GM23338 (cell line): ENCODE data around the gene LRRC47. TPM values are rescaled to one million over a fixed set of nuclear protein-coding genes. Genes with fewer than 3 reads are reported as not detected.

Source experiments
- ATAC-seq: fragments of 200-7000 bp; cut with Tn5 transposase; 3 replicates; pipeline ENCODE4 v1.9.1; 2020
- DNase-seq: peaks from one replicate; pipeline ENCODE4 v3.0.0-alpha.2; 2015; ENCODE audit warnings: low spot score
- H2AFZ ChIP-seq: fragments of 200-600 bp; sonication (generic); 2 replicates; pipeline ENCODE4 v1.8.0; 2016; ENCODE audit warnings: antibody characterized with exemption, mild to moderate bottlenecking, moderate library complexity
- H3F3A ChIP-seq: fragments of 200-600 bp; sonication (generic); replicated peaks from 2 replicates; pipeline ENCODE4 v1.8.0; 2017; ENCODE audit warnings: antibody characterized with exemption, mixed run types, low read depth
- H3K27ac ChIP-seq: fragments of 200-600 bp; sonication (generic); 2 replicates; pipeline ENCODE4 v1.6.1; 2016; ENCODE audit warnings: low read depth
- H3K27me3 ChIP-seq: fragments of 200-600 bp; sonication (generic); 2 replicates; pipeline ENCODE4 v1.8.0; 2016; ENCODE audit warnings: mild to moderate bottlenecking, mixed run types, moderate library complexity; ENCODE audit not compliant: insufficient read depth
- H3K36me3 ChIP-seq: fragments of 200-600 bp; sonication (generic); 2 replicates; pipeline ENCODE4 v1.8.0; 2016; ENCODE audit warnings: mild to moderate bottlenecking; ENCODE audit not compliant: insufficient read depth
- H3K4me1 ChIP-seq: fragments of 200-600 bp; sonication (generic); 2 replicates; pipeline ENCODE4 v1.8.0; 2016; ENCODE audit warnings: mild to moderate bottlenecking, moderate library complexity; ENCODE audit not compliant: insufficient read depth
- H3K4me2 ChIP-seq: fragments of 200-600 bp; sonication (generic); 2 replicates; pipeline ENCODE4 v1.7.1; 2017; ENCODE audit warnings: mixed run types
- H3K4me3 ChIP-seq: fragments of 200-600 bp; sonication (generic); 2 replicates; pipeline ENCODE4 v1.6.1; 2016; ENCODE audit warnings: mixed run types
- H3K79me2 ChIP-seq: fragments of 200-600 bp; sonication (generic); replicated peaks from 2 replicates; pipeline ENCODE4 v1.8.0; 2017; ENCODE audit warnings: mild to moderate bottlenecking; ENCODE audit not compliant: insufficient read depth
- H3K9me2 ChIP-seq: fragments of 200-600 bp; sonication (generic); 2 replicates; pipeline ENCODE4 v1.8.0; 2017; ENCODE audit not compliant: insufficient read depth
- H4K20me1 ChIP-seq: fragments of 200-600 bp; sonication (generic); replicated peaks from 2 replicates; pipeline ENCODE4 v1.8.0; 2017; ENCODE audit warnings: mild to moderate bottlenecking; ENCODE audit not compliant: insufficient read depth
- H3K27ac Mint-ChIP-seq: 2 replicates; pipeline ENCODE4 v1.8.0; 2020; ENCODE audit warnings: inconsistent platforms, mild to moderate bottlenecking, moderate library complexity, mixed read lengths
- H3K27me3 Mint-ChIP-seq: 3 replicates; pipeline ENCODE4 v1.8.0; 2022; ENCODE audit warnings: low read depth, mild to moderate bottlenecking, moderate library complexity, mixed read lengths, inconsistent platforms; ENCODE audit not compliant: insufficient read depth, poor library complexity
- H3K36me3 Mint-ChIP-seq: 3 replicates; pipeline ENCODE4 v1.8.0; 2021; ENCODE audit warnings: low read depth, mild to moderate bottlenecking, inconsistent platforms, moderate library complexity, mixed read lengths
- H3K4me1 Mint-ChIP-seq: 3 replicates; pipeline ENCODE4 v1.8.0; 2020; ENCODE audit warnings: mild to moderate bottlenecking, inconsistent platforms, mixed read lengths
- H3K4me3 Mint-ChIP-seq: 3 replicates; pipeline ENCODE4 v1.8.0; 2021; ENCODE audit warnings: moderate library complexity, mild to moderate bottlenecking, inconsistent platforms, mixed read lengths
- H3K9me3 Mint-ChIP-seq: 3 replicates; pipeline ENCODE4 v1.8.0; 2020; ENCODE audit warnings: moderate library complexity, mild to moderate bottlenecking, inconsistent platforms, mixed read lengths
- NANOG ChIP-seq: IDR thresholded peaks from 2 replicates; pipeline ENCODE4 v1.6.1; 2016; ENCODE audit warnings: antibody characterized with exemption, borderline replicate concordance
- polyA plus RNA-seq: library from polyadenylated mRNA; unstranded; fragments of >200 nt; fragmentation: Nextera tagmentation; extraction: Ambion mirVana; gene quantifications from 2 replicates; pipeline ENCODE4 v1.2.1, GENCODE V29; 2016
- total RNA-seq: library from RNA; depleted of rRNA; stranded (reverse); fragments of >200 nt; shearing (Covaris generic); gene quantifications from 2 replicates; pipeline ENCODE4 v1.2.3, GENCODE V29; 2014
- TF ChIP-seq, protein P1 (sequence below): fragments of 250-450 bp; sonication (Bioruptor Pico); IDR thresholded peaks from 2 replicates; pipeline ENCODE4 v1.5.0; 2020; ENCODE audit warnings: mild to moderate bottlenecking, moderate library complexity
- TF ChIP-seq, protein P2 (sequence below), 2 experiments: fragments of 200-600 bp in 1 of 2; sonication (generic) in 1 of 2; conservative IDR thresholded peaks; 2 replicates each; pipeline versions ENCODE4 v1.5.1 to v1.6.1; 2016 to 2017; ENCODE audit warnings: antibody characterized with exemption in 2 of 2, low read depth in 2 of 2, mild to moderate bottlenecking in 2 of 2, moderate library complexity in 1 of 2

The LRRC47 gene
- total and polyA plus RNA-seq, 2 experiments from 2014 or later, result 15.8 to 76.8 TPM

DNA sequence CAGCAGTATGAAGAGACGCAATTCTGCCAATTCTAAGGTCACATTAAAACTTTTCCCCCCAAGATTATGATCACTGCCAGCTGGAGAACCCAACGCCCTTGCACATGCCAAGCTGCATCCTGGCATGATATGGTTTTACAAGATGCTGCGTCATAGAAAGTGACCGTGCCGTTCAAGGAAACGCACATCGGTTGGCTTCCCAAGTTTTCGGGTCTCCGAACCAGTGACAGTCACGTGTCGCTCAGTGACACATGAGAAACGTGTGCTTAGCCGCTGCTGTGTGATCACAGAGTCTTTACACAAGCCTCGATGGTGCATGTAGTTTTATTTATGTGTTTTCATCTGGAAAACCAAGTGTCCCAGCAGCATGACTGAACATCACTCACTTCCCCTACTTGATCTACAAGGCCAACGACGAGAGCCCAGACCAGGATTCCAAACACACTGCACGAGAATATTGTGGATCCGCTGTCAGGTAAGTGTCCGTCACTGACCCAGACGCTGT is 16.3 kb downstream of the LRRC47 start (continued):
- TF ChIP-seq, protein P1, sequence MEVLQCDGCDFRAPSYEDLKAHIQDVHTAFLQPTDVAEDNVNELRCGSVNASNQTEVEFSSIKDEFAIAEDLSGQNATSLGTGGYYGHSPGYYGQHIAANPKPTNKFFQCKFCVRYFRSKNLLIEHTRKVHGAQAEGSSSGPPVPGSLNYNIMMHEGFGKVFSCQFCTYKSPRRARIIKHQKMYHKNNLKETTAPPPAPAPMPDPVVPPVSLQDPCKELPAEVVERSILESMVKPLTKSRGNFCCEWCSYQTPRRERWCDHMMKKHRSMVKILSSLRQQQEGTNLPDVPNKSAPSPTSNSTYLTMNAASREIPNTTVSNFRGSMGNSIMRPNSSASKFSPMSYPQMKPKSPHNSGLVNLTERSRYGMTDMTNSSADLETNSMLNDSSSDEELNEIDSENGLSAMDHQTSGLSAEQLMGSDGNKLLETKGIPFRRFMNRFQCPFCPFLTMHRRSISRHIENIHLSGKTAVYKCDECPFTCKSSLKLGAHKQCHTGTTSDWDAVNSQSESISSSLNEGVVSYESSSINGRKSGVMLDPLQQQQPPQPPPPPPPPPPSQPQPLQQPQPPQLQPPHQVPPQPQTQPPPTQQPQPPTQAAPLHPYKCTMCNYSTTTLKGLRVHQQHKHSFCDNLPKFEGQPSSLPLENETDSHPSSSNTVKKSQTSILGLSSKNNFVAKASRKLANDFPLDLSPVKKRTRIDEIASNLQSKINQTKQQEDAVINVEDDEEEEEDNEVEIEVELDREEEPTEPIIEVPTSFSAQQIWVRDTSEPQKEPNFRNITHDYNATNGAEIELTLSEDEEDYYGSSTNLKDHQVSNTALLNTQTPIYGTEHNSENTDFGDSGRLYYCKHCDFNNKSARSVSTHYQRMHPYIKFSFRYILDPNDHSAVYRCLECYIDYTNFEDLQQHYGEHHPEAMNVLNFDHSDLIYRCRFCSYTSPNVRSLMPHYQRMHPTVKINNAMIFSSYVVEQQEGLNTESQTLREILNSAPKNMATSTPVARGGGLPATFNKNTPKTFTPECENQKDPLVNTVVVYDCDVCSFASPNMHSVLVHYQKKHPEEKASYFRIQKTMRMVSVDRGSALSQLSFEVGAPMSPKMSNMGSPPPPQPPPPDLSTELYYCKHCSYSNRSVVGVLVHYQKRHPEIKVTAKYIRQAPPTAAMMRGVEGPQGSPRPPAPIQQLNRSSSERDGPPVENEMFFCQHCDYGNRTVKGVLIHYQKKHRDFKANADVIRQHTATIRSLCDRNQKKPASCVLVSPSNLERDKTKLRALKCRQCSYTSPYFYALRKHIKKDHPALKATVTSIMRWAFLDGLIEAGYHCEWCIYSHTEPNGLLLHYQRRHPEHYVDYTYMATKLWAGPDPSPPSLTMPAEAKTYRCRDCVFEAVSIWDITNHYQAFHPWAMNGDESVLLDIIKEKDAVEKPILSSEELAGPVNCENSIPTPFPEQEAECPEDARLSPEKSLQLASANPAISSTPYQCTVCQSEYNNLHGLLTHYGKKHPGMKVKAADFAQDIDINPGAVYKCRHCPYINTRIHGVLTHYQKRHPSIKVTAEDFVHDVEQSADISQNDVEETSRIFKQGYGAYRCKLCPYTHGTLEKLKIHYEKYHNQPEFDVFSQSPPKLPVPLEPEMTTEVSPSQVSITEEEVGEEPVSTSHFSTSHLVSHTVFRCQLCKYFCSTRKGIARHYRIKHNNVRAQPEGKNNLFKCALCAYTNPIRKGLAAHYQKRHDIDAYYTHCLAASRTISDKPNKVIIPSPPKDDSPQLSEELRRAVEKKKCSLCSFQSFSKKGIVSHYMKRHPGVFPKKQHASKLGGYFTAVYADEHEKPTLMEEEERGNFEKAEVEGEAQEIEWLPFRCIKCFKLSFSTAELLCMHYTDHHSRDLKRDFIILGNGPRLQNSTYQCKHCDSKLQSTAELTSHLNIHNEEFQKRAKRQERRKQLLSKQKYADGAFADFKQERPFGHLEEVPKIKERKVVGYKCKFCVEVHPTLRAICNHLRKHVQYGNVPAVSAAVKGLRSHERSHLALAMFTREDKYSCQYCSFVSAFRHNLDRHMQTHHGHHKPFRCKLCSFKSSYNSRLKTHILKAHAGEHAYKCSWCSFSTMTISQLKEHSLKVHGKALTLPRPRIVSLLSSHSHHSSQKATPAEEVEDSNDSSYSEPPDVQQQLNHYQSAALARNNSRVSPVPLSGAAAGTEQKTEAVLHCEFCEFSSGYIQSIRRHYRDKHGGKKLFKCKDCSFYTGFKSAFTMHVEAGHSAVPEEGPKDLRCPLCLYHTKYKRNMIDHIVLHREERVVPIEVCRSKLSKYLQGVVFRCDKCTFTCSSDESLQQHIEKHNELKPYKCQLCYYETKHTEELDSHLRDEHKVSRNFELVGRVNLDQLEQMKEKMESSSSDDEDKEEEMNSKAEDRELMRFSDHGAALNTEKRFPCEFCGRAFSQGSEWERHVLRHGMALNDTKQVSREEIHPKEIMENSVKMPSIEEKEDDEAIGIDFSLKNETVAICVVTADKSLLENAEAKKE (CRISPR knock-in tag), result no peak

DNA sequence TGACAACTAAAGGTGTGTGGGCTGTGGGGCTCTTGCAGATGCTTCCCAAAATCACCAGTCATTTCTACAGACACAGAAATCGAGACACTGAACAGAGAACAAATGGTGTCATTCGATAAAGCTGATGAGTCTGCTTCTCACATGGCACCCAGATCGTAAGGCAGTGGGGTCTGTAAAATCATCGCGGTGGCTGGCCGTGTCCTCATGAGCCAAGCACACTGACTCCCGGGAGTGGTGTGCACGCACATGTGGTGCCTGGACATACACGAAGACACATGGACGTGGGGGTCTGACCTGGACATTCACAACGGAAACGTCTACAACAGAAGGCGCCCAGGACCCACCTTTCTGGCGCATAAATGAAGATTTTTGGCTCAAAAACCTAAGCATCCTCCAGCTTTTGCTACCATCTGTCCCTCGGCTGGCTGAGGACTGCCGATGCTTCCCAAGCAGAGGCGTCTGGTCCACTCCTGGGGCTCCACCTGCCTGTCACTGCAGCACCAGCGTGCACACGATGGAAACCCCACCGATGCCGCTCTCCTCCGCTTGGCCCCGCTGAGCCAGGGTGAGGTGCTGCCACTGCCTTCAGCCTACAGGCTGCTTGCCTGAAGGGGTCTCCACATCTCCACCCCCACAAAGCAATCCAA is 16.9 kb downstream of the LRRC47 start:
- Histone ChIP-seq H3K79me2 (no peaks in the 10 kb centered on the region), H4K20me1 (peaks cover 13% of the 10 kb centered on the region), H3K9me2 (no peaks in the 10 kb centered on the region), H3K4me1 (no peaks in the 10 kb centered on the region; the same call in 1 of the 2 replicates), H2AFZ (no peak overlapping the region), H3K4me3 (no peak overlapping the region), H3F3A (peaks cover 11% of the 10 kb centered on the region; the same call in 1 of the 2 replicates), H3K27me3 (no peaks in the 10 kb centered on the region), H3K4me2 (no peak overlapping the region), H3K27ac (no peak overlapping the region), H3K36me3 (peaks cover 28% of the 10 kb centered on the region)
- no peaks in the 10 kb centered on the region; the same call in 2 of the 3 replicates for H3K9me3 Mint-ChIP-seq
- H3K4me3 Mint-ChIP-seq, result no peak overlapping the region
- H3K36me3 Mint-ChIP-seq, result peaks cover 52% of the 10 kb centered on the region
- no peak for ATAC-seq
- TF ChIP-seq NANOG, result no peak
- TF ChIP-seq, protein P2, sequence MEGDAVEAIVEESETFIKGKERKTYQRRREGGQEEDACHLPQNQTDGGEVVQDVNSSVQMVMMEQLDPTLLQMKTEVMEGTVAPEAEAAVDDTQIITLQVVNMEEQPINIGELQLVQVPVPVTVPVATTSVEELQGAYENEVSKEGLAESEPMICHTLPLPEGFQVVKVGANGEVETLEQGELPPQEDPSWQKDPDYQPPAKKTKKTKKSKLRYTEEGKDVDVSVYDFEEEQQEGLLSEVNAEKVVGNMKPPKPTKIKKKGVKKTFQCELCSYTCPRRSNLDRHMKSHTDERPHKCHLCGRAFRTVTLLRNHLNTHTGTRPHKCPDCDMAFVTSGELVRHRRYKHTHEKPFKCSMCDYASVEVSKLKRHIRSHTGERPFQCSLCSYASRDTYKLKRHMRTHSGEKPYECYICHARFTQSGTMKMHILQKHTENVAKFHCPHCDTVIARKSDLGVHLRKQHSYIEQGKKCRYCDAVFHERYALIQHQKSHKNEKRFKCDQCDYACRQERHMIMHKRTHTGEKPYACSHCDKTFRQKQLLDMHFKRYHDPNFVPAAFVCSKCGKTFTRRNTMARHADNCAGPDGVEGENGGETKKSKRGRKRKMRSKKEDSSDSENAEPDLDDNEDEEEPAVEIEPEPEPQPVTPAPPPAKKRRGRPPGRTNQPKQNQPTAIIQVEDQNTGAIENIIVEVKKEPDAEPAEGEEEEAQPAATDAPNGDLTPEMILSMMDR (conservative IDR thresholded peaks at IDR 0.05; ENCODE audit: low read depth in 2 of 2), result 0 out of 4 replicates have a peak, but pooled peaks of 1 of the 2 experiments have one; percentile 2
- H3K4me1 Mint-ChIP-seq, result peaks cover 10% of the 10 kb centered on the region
- no peak overlapping the region; the same call in 1 of the 2 replicates for H3K27ac Mint-ChIP-seq
- DNase-seq, result no peak
- peaks cover 14% of the 10 kb centered on the region for H3K27me3 Mint-ChIP-seq
